Stimulated activated CD4-positive, alpha-beta T cell treated with anti-CD3 and anti-CD28 coated beads, Interleukin-1b, Interleukin-23, amount 100 ng/mL, for 1 hour (primary cell): ENCODE measurements around the gene TBC1D1.
A peak's percentile ranks its signal among the peaks of the same experiment; 100 is the strongest.

Experiments used
- DNase-seq, 2 donors: peaks; one replicate each; pipeline ENCODE4 v3.0.0-alpha.2; 2020; ENCODE audit warnings: low read depth in 2 of 2

TBC1D1 gene

GRCh38 chr4:38046727-38047489 lies 156.0 kb downstream of the TBC1D1 start:
- no peak for DNase-seq

GRCh38 chr4:38049545-38050170 lies 158.8 kb downstream of the TBC1D1 start:
- no peak for DNase-seq

GRCh38 chr4:38050560-38051350 lies 159.9 kb downstream of the TBC1D1 start:
- no peak for DNase-seq

GRCh38 chr4:38055566-38055965 lies 164.7 kb downstream of the TBC1D1 start:
- DNase-seq = no peak

- DNase-seq = no peak
These were observed 165.3 kb downstream of the TBC1D1 start for GRCh38 chr4:38056011-38056685.

- no peak for DNase-seq
These were observed 167.3 kb downstream of the TBC1D1 start for GRCh38 chr4:38058151-38058550.

GRCh38 chr4:38060829-38061431 lies 170.0 kb downstream of the TBC1D1 start:
- no peak for DNase-seq

GRCh38 chr4:38062088-38062775 lies 171.3 kb downstream of the TBC1D1 start:
- peak in 1 of 2 donors; percentile 50 for DNase-seq

- no peak for DNase-seq
These were observed 171.9 kb downstream of the TBC1D1 start for GRCh38 chr4:38062776-38063097.

- no peak for DNase-seq
These were observed 174.3 kb downstream of the TBC1D1 start for GRCh38 chr4:38065176-38065575.

GRCh38 chr4:38065900-38066299 lies 175.0 kb downstream of the TBC1D1 start:
- no peak for DNase-seq

GRCh38 chr4:38067499-38067898 lies 176.6 kb downstream of the TBC1D1 start:
- DNase-seq = no peak

GRCh38 chr4:38068107-38068506 lies 177.2 kb downstream of the TBC1D1 start:
- DNase-seq = no peak

- DNase-seq = no peak
These were observed 178.4 kb downstream of the TBC1D1 start for GRCh38 chr4:38069271-38069760.

- DNase-seq = no peak
These were observed 181.0 kb downstream of the TBC1D1 start for GRCh38 chr4:38071801-38072431.

- DNase-seq = no peak
These were observed 181.7 kb downstream of the TBC1D1 start for GRCh38 chr4:38072578-38072977.

- no peak for DNase-seq
These were observed 182.8 kb downstream of the TBC1D1 start for GRCh38 chr4:38073596-38074234.

GRCh38 chr4:38075370-38076152 lies 184.7 kb downstream of the TBC1D1 start:
- DNase-seq = no peak

GRCh38 chr4:38076153-38076669 lies 185.3 kb downstream of the TBC1D1 start:
- DNase-seq = no peak
